HG03103 (cell line): ENCODE results near the gene PTBP1.

ENCODE experiments used
- ATAC-seq: cut with Tn5 transposase; IDR thresholded peaks from one replicate; pipeline ENCODE4 v1.9.1; 2021; ENCODE audit warnings: low read depth; ENCODE audit not compliant: unreplicated experiment

Gene PTBP1

GRCh38 chr19:772063-772462 is 25.2 kb upstream of the PTBP1 start:
- ATAC-seq, result no peak

GRCh38 chr19:772730-773436 is 24.4 kb upstream of the PTBP1 start:
- no peak for ATAC-seq

- ATAC-seq, result no peak
These were observed 20.7 kb upstream of the PTBP1 start for GRCh38 chr19:776549-776948.

GRCh38 chr19:778910-779653 is 18.2 kb upstream of the PTBP1 start:
- no peak for ATAC-seq

- no peak for ATAC-seq
These were observed 16.3 kb upstream of the PTBP1 start for GRCh38 chr19:780935-781334.

GRCh38 chr19:781800-782184 is 15.5 kb upstream of the PTBP1 start:
- ATAC-seq, result no peak

GRCh38 chr19:782185-782877 is 14.9 kb upstream of the PTBP1 start:
- no peak for ATAC-seq

GRCh38 chr19:782878-783668 is 14.2 kb upstream of the PTBP1 start:
- no peak for ATAC-seq

GRCh38 chr19:784541-784940 is 12.7 kb upstream of the PTBP1 start:
- no peak for ATAC-seq

- ATAC-seq, result no peak
These were observed 9.7 kb upstream of the PTBP1 start for GRCh38 chr19:787536-787935.

GRCh38 chr19:788686-788982 is 8.6 kb upstream of the PTBP1 start:
- ATAC-seq, result no peak

- no peak for ATAC-seq
These were observed 8.1 kb upstream of the PTBP1 start for GRCh38 chr19:788983-789700.

GRCh38 chr19:789701-790060 is 7.6 kb upstream of the PTBP1 start:
- ATAC-seq, result no peak

- ATAC-seq, result no peak
These were observed 6.2 kb upstream of the PTBP1 start for GRCh38 chr19:791007-791566.

- no peak for ATAC-seq
These were observed 5.5 kb upstream of the PTBP1 start for GRCh38 chr19:791567-792305.

- ATAC-seq, result no peak
These were observed 4.9 kb upstream of the PTBP1 start for GRCh38 chr19:792306-792885.

- no peak for ATAC-seq
These were observed 3.4 kb upstream of the PTBP1 start for GRCh38 chr19:793806-794205.

GRCh38 chr19:795073-795611 is 2.1 kb upstream of the PTBP1 start:
- no peak for ATAC-seq
